VCaP (cell line): ENCODE results near the gene SLC4A5.
"Not testable (repeated sequence)": the region's sequence is repeated elsewhere in the genome, so short reads cannot be mapped to it uniquely, and the experiment has no call there.

Experiments used
- H3K27ac ChIP-seq: fragments of 450-650 bp; 2 replicates; pipeline ENCODE4 v1.5.1; 2017
- TF ChIP-seq, protein P1 (sequence below): fragments of 450-650 bp; conservative IDR thresholded peaks from 2 replicates; pipeline ENCODE4 v1.5.1; 2017; ENCODE audit warnings: mild to moderate bottlenecking, moderate library complexity

SLC4A5 gene

GRCh38 chr2:74233648-74234047 lies 109.6 kb downstream of the SLC4A5 start:
- H3K27ac ChIP-seq: no peak overlapping the region
- TF ChIP-seq, protein P1, sequence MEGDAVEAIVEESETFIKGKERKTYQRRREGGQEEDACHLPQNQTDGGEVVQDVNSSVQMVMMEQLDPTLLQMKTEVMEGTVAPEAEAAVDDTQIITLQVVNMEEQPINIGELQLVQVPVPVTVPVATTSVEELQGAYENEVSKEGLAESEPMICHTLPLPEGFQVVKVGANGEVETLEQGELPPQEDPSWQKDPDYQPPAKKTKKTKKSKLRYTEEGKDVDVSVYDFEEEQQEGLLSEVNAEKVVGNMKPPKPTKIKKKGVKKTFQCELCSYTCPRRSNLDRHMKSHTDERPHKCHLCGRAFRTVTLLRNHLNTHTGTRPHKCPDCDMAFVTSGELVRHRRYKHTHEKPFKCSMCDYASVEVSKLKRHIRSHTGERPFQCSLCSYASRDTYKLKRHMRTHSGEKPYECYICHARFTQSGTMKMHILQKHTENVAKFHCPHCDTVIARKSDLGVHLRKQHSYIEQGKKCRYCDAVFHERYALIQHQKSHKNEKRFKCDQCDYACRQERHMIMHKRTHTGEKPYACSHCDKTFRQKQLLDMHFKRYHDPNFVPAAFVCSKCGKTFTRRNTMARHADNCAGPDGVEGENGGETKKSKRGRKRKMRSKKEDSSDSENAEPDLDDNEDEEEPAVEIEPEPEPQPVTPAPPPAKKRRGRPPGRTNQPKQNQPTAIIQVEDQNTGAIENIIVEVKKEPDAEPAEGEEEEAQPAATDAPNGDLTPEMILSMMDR: no peak

DNA sequence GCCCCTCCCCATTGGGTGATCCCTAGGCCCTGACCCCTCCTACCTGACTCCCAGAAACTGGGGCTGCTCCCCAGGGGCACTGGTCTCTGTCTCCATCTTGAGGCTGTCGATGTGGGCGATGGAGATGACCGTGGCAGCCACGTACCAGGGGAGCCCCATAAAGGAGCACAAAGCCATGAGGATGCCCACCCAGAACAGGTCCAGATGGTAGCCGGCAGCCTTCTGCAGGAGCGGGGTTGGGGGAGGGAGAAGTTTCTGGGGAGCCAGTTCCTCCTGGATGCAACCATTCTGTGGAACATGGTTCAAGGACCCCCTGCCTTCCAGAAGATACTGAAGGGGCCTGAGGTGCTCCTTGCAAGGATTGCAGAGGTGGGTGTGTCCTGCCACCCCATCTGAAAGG lies 110.8 kb downstream of the SLC4A5 start:
- no peak overlapping the region for H3K27ac ChIP-seq
- TF ChIP-seq, protein P1: no peak

- H3K27ac ChIP-seq: not testable (repeated sequence)
Measured at GRCh38 chr2:74229865-74230264, 113.4 kb downstream of the SLC4A5 start.

DNA sequence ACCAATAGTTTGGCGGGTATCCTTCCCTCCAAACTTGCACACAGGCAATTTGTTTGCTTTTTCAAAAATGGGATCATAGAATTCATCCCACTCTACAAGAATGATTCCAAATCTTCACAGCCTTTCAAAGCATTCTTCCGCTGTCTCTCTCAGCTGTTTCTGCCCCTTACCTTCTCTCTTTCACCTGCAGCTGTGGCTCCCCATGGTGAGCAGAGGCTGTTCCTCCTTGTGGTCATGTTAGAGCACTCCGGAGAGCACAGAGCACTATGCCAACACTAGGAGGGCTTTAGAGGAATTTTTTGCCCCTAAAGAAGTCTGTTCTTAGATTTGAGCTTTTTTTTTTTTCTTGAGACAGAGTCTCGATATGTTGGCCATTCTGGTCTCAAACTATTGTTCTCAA lies 114.4 kb downstream of the SLC4A5 start:
- no peak overlapping the region for H3K27ac ChIP-seq
- TF ChIP-seq, protein P1: no peak

- no peak overlapping the region for H3K27ac ChIP-seq
- TF ChIP-seq, protein P1: no peak
Measured at GRCh38 chr2:74227646-74228045, 115.6 kb downstream of the SLC4A5 start.

GRCh38 chr2:74226648-74227213 lies 116.5 kb downstream of the SLC4A5 start:
- TF ChIP-seq, protein P1: no peak
- no peak overlapping the region for H3K27ac ChIP-seq

DNA sequence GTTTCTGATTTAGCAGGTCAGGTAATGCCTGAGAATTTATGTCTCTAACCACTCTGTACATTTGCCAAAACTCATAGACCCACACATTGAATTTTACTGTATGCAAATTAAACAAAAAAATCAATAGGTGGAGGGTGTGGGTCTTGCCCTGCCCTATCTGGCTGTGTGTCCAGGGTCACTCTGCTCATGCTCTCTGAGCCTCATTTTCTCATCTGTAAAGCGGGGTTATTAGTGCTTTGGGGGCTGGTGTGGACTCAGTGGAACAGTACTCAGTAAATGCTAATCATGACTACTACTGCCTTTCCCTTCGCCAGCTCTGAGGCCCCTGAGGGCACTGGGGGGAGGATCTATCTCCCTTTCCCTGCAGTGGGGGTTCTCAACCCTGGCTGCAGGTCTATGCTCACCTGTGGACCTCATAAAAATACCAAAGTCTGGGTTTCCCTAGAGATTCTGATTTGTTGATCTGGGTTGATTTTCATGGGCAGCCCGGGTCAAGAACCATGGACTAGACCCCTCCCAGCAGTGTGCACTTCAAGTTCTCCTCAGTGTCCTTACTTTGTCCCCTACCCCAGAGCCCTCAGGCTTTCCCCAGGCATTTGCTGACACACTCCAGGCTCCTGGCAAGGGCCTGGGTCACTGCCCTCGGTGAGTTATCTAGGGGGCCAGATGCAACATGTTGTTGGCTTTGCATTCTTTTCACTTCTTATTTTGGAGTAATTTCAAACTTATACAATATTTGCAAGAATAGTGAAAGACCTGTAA lies 117.3 kb downstream of the SLC4A5 start:
- TF ChIP-seq, protein P1: no peak
- H3K27ac ChIP-seq: no peak overlapping the region
